ENCODE data around the gene C14orf119. TPM values are rescaled to one million over a fixed set of nuclear protein-coding genes. Genes with fewer than 3 reads are reported as not detected.

C14orf119 gene
- total RNA-seq, 3 donors from 2014 or later (not counting 1 experiment from before 2014, with no cell fraction given), result 10.6 to 19.0 (median 14.7) TPM

DNA sequence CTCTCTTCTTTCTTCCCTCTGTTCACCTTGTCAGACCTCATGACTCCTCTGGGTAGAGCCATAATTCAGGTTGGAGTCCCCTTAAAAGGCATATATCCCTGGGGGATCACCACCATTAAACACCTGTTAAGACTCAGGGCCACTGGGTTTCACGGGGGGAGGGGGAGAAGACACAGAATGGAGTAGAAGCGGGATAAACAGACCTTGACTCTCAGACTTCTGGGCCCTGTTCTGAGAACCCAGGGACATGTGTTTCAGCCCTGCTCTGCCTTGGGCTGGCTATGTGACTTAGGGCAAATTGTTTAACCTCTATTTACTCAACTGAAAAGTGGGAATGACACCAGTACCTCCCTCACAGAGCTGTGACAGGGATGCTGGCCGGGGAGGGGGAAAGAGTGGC, 42.6 kb upstream of the C14orf119 start:
- Mint-ChIP-seq H3K27me3 (ENCODE audit: low read depth in 2 of 2) (peaks cover 0 to 4% of the 10 kb centered on the region in 2 donors), H3K27ac (no peak overlapping the region), H3K4me3 (no peak overlapping the region), H3K9me3 (no peaks in the 10 kb centered on the region), H3K4me1 (peaks cover 11 to 15% of the 10 kb centered on the region in 2 donors), H3K36me3 (no peaks in the 10 kb centered on the region)
- peaks cover 11% of the 10 kb centered on the region for H3K4me1 ChIP-seq (ENCODE audit: control insufficient read depth, insufficient read depth, low read length)
- H3K27me3 ChIP-seq (ENCODE audit: control insufficient read depth, insufficient read depth, low read length), result no peaks in the 10 kb centered on the region
- TF ChIP-seq, protein P1, sequence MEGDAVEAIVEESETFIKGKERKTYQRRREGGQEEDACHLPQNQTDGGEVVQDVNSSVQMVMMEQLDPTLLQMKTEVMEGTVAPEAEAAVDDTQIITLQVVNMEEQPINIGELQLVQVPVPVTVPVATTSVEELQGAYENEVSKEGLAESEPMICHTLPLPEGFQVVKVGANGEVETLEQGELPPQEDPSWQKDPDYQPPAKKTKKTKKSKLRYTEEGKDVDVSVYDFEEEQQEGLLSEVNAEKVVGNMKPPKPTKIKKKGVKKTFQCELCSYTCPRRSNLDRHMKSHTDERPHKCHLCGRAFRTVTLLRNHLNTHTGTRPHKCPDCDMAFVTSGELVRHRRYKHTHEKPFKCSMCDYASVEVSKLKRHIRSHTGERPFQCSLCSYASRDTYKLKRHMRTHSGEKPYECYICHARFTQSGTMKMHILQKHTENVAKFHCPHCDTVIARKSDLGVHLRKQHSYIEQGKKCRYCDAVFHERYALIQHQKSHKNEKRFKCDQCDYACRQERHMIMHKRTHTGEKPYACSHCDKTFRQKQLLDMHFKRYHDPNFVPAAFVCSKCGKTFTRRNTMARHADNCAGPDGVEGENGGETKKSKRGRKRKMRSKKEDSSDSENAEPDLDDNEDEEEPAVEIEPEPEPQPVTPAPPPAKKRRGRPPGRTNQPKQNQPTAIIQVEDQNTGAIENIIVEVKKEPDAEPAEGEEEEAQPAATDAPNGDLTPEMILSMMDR (IDR thresholded peaks at IDR 0.05), result no peak
- H3K9me3 ChIP-seq (ENCODE audit: control insufficient read depth, insufficient read depth, low read length), result no peaks in the 10 kb centered on the region
- 93% methylated on average over 2 of the region's 3 CpGs for WGBS (ENCODE audit: insufficient coverage)
- no peak overlapping the region for H3K4me3 ChIP-seq (ENCODE audit: low read length)
- intact Hi-C loops (cut with micrococcal nuclease), result loop anchor here (10.0 kb wide), 1 partner anchor 668 kb away; no protein-coding TSS in a partner anchor
- no peak for DNase-seq
- H3K27ac ChIP-seq (ENCODE audit: low read length), result no peak overlapping the region
- H3K36me3 ChIP-seq (ENCODE audit: control insufficient read depth, insufficient read depth, low read length), result no peaks in the 10 kb centered on the region
- ATAC-seq, result no peak

DNA sequence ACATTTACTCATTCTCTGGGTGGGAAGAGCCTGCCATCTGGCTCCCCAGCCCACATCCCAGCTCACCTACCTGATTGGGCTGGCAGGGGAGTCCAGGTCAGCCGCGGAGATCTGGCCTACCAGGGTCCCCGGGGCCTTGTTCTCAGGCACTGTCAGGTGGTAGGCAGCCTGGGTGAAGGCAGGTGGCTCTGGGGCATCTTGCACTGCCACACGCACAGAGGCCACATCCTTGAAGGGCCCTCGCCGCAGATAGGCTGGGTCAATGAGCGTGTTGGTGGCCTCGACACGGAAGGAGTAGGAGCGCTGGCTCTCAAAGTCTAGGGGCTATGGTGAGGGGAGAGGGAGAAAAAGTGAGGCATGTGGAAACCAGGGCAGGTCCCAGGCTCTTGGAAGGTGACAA, 41.9 kb upstream of the C14orf119 start:
- Mint-ChIP-seq H3K27me3 (ENCODE audit: low read depth in 2 of 2) (peaks cover 0 to 3% of the 10 kb centered on the region in 2 donors), H3K9me3 (no peaks in the 10 kb centered on the region), H3K36me3 (no peaks in the 10 kb centered on the region), H3K4me3 (no peak overlapping the region), H3K27ac (no peak overlapping the region), H3K4me1 (peaks cover 17 to 22% of the 10 kb centered on the region in 2 donors)
- 95% methylated on average over 10 of the region's 10 CpGs for WGBS (ENCODE audit: insufficient coverage)
- TF ChIP-seq, protein P1 (IDR thresholded peaks at IDR 0.05), result no peak
- Histone ChIP-seq H3K36me3 (ENCODE audit: control insufficient read depth, insufficient read depth, low read length) (no peaks in the 10 kb centered on the region), H3K9me3 (ENCODE audit: control insufficient read depth, insufficient read depth, low read length) (no peaks in the 10 kb centered on the region), H3K4me1 (ENCODE audit: control insufficient read depth, insufficient read depth, low read length) (peaks cover 18% of the 10 kb centered on the region), H3K4me3 (ENCODE audit: low read length) (no peak overlapping the region), H3K27me3 (ENCODE audit: control insufficient read depth, insufficient read depth, low read length) (no peaks in the 10 kb centered on the region), H3K27ac (ENCODE audit: low read length) (no peak overlapping the region)
- DNase-seq (no peak), ATAC-seq (no peak)
- intact Hi-C loops (cut with micrococcal nuclease), result loop anchor here (10.0 kb wide), 1 partner anchor 669 kb away; no protein-coding TSS in a partner anchor

DNA sequence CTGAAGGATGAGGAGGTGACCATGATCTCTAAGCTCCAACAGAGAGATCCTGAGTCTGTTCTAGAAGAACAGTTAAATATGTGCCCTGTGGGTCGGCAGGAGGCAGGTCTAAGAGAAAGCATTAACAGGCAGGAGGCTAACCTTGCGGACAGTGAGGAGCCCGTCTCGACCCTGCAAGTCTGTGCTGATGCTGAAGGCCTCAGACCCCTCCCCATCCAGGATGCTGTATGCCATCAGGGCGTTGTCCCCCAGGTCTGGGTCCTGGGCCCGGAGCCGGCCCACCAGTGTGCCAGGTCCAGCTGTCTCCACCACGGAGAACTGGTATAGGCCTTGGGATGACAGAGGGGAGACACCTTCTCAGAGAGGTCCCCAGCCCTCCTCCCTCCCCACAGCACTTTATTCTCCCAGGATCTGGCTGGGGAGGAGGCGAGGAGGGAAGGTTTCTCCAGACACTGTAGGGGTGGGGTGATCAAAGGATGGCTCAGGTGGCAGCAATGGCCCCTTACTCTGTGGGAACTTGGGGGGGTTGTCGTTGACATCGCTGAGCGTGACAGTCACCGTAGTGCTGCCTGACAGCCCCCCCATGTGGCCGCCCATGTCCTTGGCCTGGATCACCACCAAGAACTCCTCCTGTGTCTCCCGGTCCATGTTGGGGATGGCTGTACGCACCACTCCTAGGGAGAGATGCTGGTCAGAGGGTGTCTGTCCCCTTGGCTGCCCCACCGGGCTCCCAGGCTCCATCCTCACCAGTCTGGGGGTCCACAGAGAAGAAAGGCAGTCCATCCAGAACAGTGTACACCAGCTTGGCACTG, 41.1 kb upstream of the C14orf119 start:
- DNase-seq, result peak in 1 of 2 donors; percentile 57
- Histone ChIP-seq H3K9me3 (ENCODE audit: control insufficient read depth, insufficient read depth, low read length) (no peaks in the 10 kb centered on the region), H3K4me1 (ENCODE audit: control insufficient read depth, insufficient read depth, low read length) (peaks cover 18% of the 10 kb centered on the region), H3K36me3 (ENCODE audit: control insufficient read depth, insufficient read depth, low read length) (peaks cover 5% of the 10 kb centered on the region), H3K27ac (ENCODE audit: low read length) (no peak overlapping the region), H3K27me3 (ENCODE audit: control insufficient read depth, insufficient read depth, low read length) (no peaks in the 10 kb centered on the region), H3K4me3 (ENCODE audit: low read length) (no peak overlapping the region)
- peak overlapping the region in 1 of 2 donors; percentile 51 for H3K27ac Mint-ChIP-seq
- TF ChIP-seq, protein P1 (IDR thresholded peaks at IDR 0.05), result no peak
- peaks cover 0 to 3% of the 10 kb centered on the region in 2 donors for H3K27me3 Mint-ChIP-seq (ENCODE audit: low read depth in 2 of 2)
- H3K9me3 Mint-ChIP-seq, result no peaks in the 10 kb centered on the region
- peaks cover 17 to 24% of the 10 kb centered on the region in 2 donors for H3K4me1 Mint-ChIP-seq
- H3K4me3 Mint-ChIP-seq, result no peak overlapping the region
- WGBS (ENCODE audit: insufficient coverage), result 74% methylated on average over 15 of the region's 17 CpGs
- ATAC-seq, result no peak
- intact Hi-C loops (cut with micrococcal nuclease), result loop anchor here (10.0 kb wide), 1 partner anchor 669 kb away; no protein-coding TSS in a partner anchor
- peaks cover 3% of the 10 kb centered on the region for H3K36me3 Mint-ChIP-seq
